Ascending aorta (tissue), 2 donors: Measurements from ENCODE around the gene CCR8. TPM values are rescaled to one million over a fixed set of nuclear protein-coding genes. Genes with fewer than 3 reads are reported as not detected.

Experiments used
- DNase-seq, 2 donors: peaks; one replicate each; pipeline ENCODE4 v3.0.0-alpha.2; 2019; ENCODE audit warnings: low spot score in 2 of 2
- H3K27ac ChIP-seq, 2 donors: fragments of 200-600 bp; sonication (generic); one replicate each; pipeline ENCODE4 v1.5.1; 2016 to 2017; ENCODE audit warnings: mild to moderate bottlenecking in 1 of 2
- H3K27me3 ChIP-seq: fragments of 200-600 bp; sonication (generic); one replicate; pipeline ENCODE4 v1.5.1; 2017
- H3K36me3 ChIP-seq, 2 donors: fragments of 200-600 bp; sonication (generic); one replicate each; pipeline ENCODE4 v1.5.1; 2016
- H3K4me1 ChIP-seq, 2 donors: fragments of 200-600 bp; sonication (generic); one replicate each; pipeline ENCODE4 v1.5.1; 2016 to 2017; ENCODE audit warnings: mild to moderate bottlenecking in 1 of 2
- H3K4me3 ChIP-seq, 2 donors: fragments of 200-600 bp; sonication (generic); one replicate each; pipeline ENCODE4 v1.5.1; 2016 to 2017; ENCODE audit warnings: mild to moderate bottlenecking in 1 of 2
- H3K9me3 ChIP-seq, 2 donors: fragments of 200-600 bp; sonication (generic); one replicate each; pipeline ENCODE4 v1.5.1; 2016
- intact Hi-C: fragments of 100-400 bp; cut with DNase I; formaldehyde crosslinking; loops from one replicate; pipeline ENCODE4 v1.15.1; 2023
- total RNA-seq: library from RNA; depleted of rRNA; stranded (reverse); fragments of >200 nt; gene quantifications from one replicate; pipeline ENCODE4 v1.1.0, GENCODE V29; 2016
- TF ChIP-seq, protein P1 (sequence below), 3 experiments: fragments of 200-600 bp in 2 of 3; fragments of 450-650 bp in 1 of 3; sonication (generic) in 2 of 3; IDR thresholded peaks; one replicate each; pipeline ENCODE4 v1.5.1; 2016 to 2019; ENCODE audit warnings: antibody characterized with exemption in 3 of 3, mild to moderate bottlenecking in 1 of 3, moderate library complexity in 1 of 3

CCR8 gene
- total RNA-seq, 1 donor from 2014 or later = not detected

DNA sequence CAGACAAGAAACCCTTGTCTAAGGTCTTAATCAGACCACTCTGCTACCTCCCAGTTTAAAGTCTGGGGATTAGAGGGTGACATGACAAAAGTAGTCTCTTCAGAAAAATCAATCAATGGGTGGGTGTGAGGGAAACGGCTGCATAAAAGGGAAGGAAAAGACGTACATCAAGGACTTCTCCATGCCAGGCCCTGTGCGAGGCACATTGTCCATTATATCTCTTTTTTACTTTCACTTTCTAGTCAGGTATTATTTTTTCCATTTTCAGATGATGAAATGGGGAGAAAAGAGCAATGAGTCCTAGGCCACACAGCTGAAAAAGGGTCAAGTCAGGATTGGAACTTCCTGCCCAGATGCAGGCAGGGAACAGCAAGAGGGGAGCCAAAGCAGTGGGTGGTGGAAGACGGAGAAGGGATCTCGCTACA is 45.0 kb upstream of the CCR8 start:
- no peaks in the 10 kb centered on the region for H3K4me1 ChIP-seq
- H3K4me3 ChIP-seq = no peak overlapping the region
- no peak overlapping the region for H3K27ac ChIP-seq
- DNase-seq = no peak
- TF ChIP-seq, protein P1, sequence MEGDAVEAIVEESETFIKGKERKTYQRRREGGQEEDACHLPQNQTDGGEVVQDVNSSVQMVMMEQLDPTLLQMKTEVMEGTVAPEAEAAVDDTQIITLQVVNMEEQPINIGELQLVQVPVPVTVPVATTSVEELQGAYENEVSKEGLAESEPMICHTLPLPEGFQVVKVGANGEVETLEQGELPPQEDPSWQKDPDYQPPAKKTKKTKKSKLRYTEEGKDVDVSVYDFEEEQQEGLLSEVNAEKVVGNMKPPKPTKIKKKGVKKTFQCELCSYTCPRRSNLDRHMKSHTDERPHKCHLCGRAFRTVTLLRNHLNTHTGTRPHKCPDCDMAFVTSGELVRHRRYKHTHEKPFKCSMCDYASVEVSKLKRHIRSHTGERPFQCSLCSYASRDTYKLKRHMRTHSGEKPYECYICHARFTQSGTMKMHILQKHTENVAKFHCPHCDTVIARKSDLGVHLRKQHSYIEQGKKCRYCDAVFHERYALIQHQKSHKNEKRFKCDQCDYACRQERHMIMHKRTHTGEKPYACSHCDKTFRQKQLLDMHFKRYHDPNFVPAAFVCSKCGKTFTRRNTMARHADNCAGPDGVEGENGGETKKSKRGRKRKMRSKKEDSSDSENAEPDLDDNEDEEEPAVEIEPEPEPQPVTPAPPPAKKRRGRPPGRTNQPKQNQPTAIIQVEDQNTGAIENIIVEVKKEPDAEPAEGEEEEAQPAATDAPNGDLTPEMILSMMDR (IDR thresholded peaks at IDR 0.05) = no peak
- H3K27me3 ChIP-seq = no peaks in the 10 kb centered on the region
- intact Hi-C loops = no loop called here
- no peaks in the 10 kb centered on the region for H3K36me3 ChIP-seq
- no peaks in the 10 kb centered on the region for H3K9me3 ChIP-seq

DNA sequence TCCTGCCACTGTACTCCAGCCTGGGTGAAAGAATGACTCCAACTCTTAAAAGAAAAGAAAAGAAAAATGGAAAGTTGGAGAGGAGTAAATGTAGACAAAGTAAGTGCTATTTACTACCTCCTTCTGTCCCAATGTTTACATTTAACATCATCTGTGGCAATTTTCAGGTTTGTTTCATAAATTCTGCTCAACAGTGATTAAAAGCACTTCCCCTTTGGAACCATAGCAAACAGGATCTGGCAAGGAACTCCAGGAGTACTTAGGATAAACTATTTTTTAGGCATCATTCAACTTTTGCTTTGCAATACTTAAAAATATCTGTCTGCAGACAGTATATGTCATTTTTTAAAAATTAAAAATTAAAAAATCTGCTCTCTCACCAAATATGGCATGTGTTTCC is 44.2 kb upstream of the CCR8 start:
- Histone ChIP-seq H3K9me3 (no peaks in the 10 kb centered on the region), H3K4me1 (no peaks in the 10 kb centered on the region), H3K27me3 (no peaks in the 10 kb centered on the region), H3K36me3 (no peaks in the 10 kb centered on the region), H3K4me3 (no peak overlapping the region), H3K27ac (no peak overlapping the region)
- TF ChIP-seq, protein P1 (IDR thresholded peaks at IDR 0.05) = no peak
- DNase-seq = no peak
- intact Hi-C loops = no loop called here

DNA sequence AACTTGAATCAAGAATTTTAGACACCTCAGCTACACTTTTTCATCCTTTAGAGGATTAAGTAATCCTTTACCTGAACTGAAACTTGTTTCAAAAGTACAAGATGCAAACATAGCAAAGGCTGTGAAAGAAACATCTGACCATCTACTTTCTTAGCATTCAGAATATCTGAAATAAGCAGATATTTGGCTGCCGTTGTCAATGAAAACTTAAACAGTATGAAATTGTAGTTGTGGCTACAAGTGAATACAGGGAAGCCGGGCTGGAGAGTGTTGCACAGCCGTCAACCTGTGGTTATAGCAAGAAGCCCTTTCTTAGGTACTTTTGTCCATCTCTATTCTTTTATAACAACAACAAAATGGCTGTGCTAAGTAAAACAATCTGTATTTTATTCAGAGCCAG is 42.7 kb upstream of the CCR8 start:
- DNase-seq = no peak
- Histone ChIP-seq H3K4me1 (no peaks in the 10 kb centered on the region), H3K36me3 (no peaks in the 10 kb centered on the region), H3K27ac (no peak overlapping the region), H3K27me3 (no peaks in the 10 kb centered on the region), H3K9me3 (no peaks in the 10 kb centered on the region), H3K4me3 (no peak overlapping the region)
- TF ChIP-seq, protein P1 (IDR thresholded peaks at IDR 0.05) = no peak
- intact Hi-C loops = no loop called here

DNA sequence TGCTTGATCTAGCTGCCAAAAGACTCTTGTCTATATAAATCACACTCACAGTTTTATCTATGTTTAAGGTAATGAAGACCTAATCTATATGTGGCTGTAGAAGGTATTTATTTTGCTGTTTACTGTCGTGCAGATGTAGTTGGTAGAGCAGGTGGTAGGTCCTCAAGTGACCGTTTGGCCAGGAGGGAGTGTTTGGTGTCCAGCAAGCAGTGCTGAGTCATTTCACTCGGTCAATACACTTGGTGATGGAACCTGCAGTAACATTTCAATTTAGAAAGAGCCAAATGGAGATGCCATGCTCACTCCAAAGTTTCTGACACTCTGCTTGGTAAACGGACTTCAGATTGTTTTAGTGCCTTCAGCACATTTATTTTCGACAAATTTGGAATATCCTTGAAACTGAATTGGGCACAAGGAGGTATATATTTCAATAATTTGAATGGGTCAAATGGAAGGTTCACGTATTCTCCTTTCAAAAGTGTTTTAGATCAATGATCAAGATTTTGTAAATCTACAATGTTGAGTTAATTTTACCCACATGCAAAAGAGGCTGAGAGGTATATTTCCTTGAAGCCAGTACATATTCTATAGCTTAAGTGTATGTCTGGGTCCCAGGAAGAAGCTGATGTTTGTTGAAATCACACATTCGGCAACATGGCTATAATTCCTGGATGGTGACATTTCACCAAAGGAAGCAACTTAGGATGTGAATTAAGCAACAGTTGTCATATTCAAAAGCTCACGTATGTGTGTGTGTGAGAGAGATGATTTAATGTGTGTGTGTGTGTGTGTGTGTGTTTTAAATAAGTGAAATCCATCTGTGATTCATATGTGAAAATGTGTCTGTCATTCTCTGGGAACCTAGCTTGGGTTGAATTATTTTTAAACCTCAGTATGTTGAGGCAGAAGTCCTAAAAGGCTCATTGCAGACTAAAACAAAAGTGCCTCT is 42.0 kb upstream of the CCR8 start:
- H3K36me3 ChIP-seq = no peaks in the 10 kb centered on the region
- no peak overlapping the region for H3K27ac ChIP-seq
- no peaks in the 10 kb centered on the region for H3K4me1 ChIP-seq
- no peaks in the 10 kb centered on the region for H3K9me3 ChIP-seq
- TF ChIP-seq, protein P1 (IDR thresholded peaks at IDR 0.05) = no peak
- intact Hi-C loops = loop anchor here (1.0 to 2.0 kb wide), 4 partner anchors 79 to 187 kb away; no protein-coding TSS in a partner anchor
- no peak overlapping the region for H3K4me3 ChIP-seq
- no peaks in the 10 kb centered on the region for H3K27me3 ChIP-seq
- no peak for DNase-seq

DNA sequence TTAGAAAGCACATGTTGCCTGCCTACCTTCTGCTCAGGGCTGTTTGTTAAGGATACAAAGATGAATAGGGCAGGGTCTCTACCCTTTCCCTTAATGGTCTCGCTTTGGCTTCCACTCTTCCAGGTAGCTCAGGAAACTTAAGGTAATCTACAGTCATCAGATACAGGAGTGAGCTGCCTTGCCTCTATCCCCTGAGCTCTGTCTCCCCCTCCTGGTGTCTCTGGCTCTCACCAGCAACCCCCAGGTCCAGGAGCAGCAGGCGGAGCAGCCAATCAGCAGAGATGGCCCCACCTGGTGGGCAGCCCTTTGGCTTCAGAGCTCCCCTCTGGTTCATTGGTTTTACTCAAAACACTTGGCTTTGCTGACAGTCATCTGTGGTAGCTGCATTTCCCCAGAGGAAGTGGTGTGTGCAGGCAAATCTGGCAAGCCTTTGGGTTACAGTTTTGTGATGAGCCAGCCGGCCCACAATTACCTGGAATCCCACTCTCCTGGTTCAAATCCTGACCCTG is 41.2 kb upstream of the CCR8 start:
- intact Hi-C loops = loop anchor here (1.0 to 2.0 kb wide), 4 partner anchors 80 to 188 kb away; no protein-coding TSS in a partner anchor
- TF ChIP-seq, protein P1 (IDR thresholded peaks at IDR 0.05) = peak; percentile 88 to 89 (median 88)
- DNase-seq = peak; percentile 30 to 86
- Histone ChIP-seq H3K27ac (no peak overlapping the region), H3K27me3 (no peaks in the 10 kb centered on the region), H3K36me3 (no peaks in the 10 kb centered on the region), H3K4me3 (no peak overlapping the region), H3K4me1 (no peaks in the 10 kb centered on the region), H3K9me3 (no peaks in the 10 kb centered on the region)
